Measurements from ENCODE around the gene BCAT1.
"Not testable (repeated sequence)": the region's sequence is repeated elsewhere in the genome, so short reads cannot be mapped to it uniquely, and the experiment has no call there.

BCAT1 gene

GRCh38 chr12:24851341-24851740 is 97.6 kb downstream of the BCAT1 start:
- DNase-seq = no peak

DNA sequence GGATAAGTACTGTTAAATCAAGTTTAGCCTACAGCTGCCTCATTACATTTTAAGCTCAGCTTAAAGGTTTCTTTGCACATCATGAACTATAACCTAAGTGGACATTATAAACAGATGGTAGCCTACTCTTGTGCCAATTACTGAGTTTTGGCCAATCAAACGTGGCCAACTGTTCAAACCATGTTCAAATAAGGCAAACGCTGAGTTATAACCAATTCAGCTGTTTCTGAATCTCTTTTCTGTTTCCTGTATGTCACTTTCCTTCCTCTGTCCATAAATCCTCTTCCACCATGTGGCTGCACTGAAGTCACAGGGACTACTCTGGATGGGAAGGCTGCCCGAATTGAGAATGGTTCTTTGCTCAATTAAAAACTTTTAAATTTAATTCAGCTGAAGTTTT is 98.4 kb downstream of the BCAT1 start:
- no peak for DNase-seq

DNA sequence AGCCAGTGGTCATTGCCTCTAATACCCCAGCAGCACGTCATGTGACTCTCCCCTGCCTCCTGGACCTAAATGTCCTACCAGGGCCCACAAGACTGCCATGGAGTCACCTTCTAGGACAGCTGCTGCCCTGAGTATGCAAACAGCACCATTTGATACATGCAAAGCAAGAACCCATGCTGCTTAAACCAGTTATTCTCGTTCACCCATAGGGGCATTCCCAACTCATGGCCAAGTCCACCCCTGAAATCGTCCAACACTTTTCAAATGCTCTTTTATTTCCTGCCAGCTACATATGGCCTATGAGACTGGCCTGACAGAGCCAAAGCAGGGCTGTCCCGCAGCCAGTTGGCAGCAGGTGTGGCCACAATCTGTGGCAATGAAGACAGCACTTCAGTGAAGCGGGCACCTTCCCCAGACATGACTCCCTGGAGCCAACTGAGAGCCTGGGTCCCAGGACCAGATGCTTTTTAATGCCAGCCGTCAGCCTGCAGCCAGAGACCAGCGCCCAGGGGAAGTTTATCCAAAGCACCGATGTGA is 99.9 kb downstream of the BCAT1 start:
- DNase-seq = no peak

GRCh38 chr12:24846689-24847088 is 102.2 kb downstream of the BCAT1 start:
- no peak for DNase-seq

GRCh38 chr12:24845615-24846014 is 103.3 kb downstream of the BCAT1 start:
- DNase-seq = no peak

DNA sequence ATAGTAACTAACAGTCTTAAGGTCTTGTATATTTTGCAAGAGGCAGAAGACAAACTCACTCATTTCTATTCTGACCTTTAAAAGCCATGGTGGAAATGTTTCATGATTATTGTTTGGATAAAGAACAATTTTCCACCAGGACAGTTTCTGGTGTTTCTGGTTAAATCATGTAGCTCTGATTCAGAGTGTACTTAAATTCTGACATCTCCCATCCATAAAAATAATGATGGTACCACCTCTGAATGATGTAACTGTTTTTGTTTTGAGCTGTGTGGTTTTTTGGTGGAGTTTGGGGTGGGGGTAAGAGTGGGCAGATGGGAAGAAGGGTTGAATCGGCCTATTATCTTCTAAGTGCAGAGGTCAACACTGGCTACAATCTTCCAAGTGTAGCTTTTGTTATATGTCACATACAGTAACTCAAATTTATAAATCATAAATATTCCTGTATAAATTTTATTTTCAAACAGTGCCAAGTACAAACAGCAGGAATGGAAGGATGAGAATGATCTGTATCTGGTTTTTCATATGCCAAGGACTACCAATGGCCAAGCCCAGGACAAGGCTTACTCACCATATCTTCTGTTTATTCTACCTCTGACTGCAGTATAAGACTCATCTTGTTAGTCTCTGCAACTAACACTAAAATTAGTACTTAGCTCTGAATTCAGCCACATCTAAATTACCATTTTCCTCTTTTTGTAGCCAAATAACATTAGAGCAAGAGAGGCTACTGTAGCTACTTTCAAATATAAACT is 108.7 kb downstream of the BCAT1 start:
- DNase-seq = no peak

GRCh38 chr12:24839268-24839791 is 109.6 kb downstream of the BCAT1 start:
- DNase-seq = peak in 2 of 4 experiments; percentile 16 to 35

DNA sequence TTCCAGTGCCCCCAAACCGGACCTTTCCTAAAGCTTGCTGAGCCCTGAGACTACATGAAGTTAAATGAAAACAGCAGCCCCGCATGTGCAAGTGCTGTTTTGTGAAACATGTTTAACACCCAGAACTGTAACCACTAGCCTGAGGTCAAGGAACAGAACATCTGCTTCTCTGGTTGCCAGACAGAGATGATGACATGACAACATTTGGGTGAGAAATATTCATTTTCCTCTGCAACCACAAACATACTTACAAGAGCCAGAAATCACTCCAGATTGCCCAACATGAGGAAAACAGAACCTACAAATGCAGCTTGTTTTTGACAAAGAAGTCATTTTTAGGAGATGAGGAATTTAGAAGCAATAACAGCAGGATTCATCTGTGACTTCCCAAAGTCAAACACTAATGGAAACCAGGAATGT is 110.4 kb downstream of the BCAT1 start:
- no peak for DNase-seq

- no peak for DNase-seq
Measured at GRCh38 chr12:24835377-24835776, 113.5 kb downstream of the BCAT1 start.

GRCh38 chr12:24833513-24833912 is 115.4 kb downstream of the BCAT1 start:
- DNase-seq = no peak

GRCh38 chr12:24823808-24824515 is 124.9 kb downstream of the BCAT1 start:
- DNase-seq = no peak

DNA sequence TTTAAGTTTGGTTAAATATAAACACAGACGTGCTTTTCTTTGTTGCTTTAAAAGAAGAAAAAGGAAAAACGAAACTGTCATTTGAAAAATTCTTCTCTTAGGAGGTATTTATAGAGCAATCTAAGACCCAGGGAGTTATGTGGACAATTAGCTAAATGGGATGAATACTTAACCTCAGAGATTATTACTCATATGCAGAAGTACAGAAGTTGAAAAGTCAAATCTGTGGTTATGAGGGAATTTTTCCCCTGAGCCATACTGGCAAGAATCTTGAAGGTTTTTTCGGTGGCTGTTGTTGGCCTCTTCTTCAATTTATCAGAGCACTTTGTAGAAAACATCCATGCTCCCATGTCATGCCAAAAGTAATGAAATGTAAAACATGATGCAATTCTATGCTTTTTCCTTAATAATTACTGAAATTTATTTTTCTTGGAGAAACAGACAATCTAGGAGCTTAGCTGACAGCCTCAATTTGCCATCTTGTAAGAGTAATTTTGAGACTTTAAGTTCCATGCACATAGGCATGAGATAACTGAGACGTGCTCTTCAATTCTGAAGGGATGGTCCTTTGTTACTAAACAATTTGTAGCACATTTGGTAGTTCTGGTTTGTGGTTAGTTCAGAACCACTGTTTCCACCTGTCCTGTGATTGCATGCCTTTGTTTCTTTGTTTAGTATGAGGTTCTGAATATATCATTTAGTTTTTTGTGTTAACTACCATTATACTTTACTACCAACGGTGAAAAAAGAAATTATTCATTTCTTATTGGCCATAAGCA is 126.6 kb downstream of the BCAT1 start:
- DNase-seq = no peak

DNA sequence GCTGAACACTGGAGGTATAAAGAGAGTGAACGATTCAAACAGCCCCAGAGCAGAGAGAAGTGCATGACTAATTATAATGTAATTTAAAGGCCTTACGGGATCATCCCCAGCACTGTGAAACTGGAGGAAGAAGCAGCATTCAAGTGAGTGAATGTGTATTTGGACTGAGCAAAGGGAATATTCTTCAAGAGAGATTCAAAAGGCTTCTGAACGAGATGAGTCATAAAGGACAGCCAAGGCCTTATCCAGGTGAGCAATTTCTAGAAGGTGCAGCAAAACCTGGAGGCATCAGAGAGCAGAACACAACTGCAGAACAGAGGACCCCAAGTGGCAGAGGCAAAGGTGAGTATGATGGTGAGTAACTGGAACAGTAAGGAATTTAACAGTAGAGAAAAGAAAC is 127.2 kb downstream of the BCAT1 start:
- no peak for DNase-seq

- DNase-seq = no peak
Measured at GRCh38 chr12:24820872-24821271, 128.0 kb downstream of the BCAT1 start.

- DNase-seq = no peak
Measured at GRCh38 chr12:24818351-24818750, 130.6 kb downstream of the BCAT1 start.

- DNase-seq = no peak
Measured at GRCh38 chr12:24815114-24815423, 133.8 kb downstream of the BCAT1 start.

DNA sequence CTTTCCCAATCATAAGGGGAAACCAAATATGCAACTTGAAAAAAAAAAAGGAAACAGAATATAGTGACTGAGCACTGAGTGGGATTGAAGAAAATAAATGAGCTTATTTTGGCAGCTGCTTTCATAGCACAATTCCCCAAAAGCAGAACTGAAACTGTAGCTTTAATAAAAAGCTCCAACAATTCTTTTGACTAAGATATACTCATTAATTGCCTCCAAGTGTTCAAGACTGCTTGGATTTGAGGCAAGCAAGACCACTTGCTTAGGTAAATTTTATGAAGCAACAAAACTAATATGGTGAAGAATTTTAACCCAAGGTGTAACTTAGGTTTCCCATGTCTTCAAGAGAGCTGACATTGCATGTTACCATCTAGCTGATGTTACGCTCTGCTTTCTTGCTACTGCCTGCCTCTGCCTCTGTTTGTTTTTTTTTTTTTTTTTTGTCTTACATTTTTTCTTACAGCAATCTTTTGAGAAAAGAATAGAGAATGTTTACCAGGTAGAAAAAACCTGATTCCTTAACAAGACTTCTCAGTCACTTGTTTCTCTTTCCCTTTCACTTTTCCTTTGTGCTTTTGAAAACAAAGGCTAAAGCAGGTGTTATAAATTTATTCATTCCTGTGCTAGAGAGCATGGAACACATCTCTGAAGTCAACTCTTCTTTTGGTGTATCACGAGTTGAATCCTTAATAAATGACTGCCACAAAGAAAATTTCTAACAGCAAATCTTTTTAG is 134.4 kb downstream of the BCAT1 start:
- no peak for DNase-seq

DNA sequence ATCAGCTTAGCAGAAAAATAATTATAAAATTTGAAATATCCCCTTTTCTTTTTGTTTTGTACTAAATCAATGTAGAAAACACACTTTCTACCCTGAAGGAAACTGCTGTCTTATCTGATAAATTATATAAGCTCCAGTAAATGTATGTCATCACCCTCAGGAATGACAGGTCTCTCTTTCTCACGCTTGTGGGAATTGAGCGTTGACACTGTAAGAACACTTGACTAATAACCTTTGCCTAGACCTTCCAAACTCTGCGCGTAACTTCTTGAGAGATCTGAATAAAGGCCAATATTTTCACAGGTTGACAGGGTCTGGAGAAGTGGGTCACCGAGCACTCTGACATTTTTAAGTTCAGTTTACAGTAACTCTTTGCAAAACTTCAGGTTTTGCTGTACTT is 138.5 kb downstream of the BCAT1 start:
- DNase-seq = no peak

GRCh38 chr12:24809306-24809705 is 139.6 kb downstream of the BCAT1 start:
- not testable (repeated sequence) for DNase-seq

- no peak for DNase-seq
Measured at GRCh38 chr12:24808651-24809050, 140.2 kb downstream of the BCAT1 start.

DNA sequence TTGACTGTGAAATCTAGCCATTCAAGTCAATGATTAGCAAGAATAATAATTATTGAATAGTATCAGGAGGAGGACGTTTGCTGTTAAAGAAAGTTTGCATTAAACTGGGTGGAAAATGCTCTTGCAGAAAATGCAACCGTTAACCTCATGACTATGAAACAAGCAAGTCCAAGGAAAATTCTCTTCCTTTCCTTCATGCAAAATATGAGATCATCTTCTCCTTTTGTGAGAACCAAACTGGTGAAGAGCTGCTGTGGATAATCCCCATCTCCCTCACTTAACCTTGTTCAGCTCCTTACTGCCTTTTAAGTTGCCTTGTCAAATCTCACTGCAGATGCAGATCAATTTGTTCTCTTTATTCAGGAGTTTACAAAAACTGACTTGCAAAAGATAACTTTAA is 142.5 kb downstream of the BCAT1 start:
- no peak for DNase-seq

- no peak for DNase-seq
Measured at GRCh38 chr12:24803430-24804245, 145.3 kb downstream of the BCAT1 start.

Data from activated CD4-positive, CD25-positive, alpha-beta regulatory T cell (primary cell).